ENCODE measurements around the gene FGF14. TPM values are rescaled to one million over a fixed set of nuclear protein-coding genes. Genes with fewer than 3 reads are reported as not detected.

FGF14 gene
- total RNA-seq, 3 donors from 2014 or later, result under 0.01 to 0.29 (median under 0.01) TPM

- TF ChIP-seq CTCF (IDR thresholded peaks at IDR 0.05) (no peak), POLR2AphosphoS5 (IDR thresholded peaks at IDR 0.05) (no peak), POLR2A (IDR thresholded peaks at IDR 0.05) (no peak)
- intact Hi-C loops (cut with DNase I; ENCODE audit: low total_unique reads), result no loop called here
Observed at GRCh38 chr13:102374233-102374632, 27.6 kb downstream of the FGF14 start.

GRCh38 chr13:102373221-102373620 lies 28.6 kb downstream of the FGF14 start:
- H3K27me3 ChIP-seq, result no peaks in the 10 kb centered on the region
- no peaks in the 10 kb centered on the region for H3K9me3 ChIP-seq
- H3K27ac ChIP-seq, result no peak overlapping the region

More at GRCh38 chr13:102374233-102374632, 27.6 kb downstream of the FGF14 start:
- H3K4me3 ChIP-seq, result no peak overlapping the region
- H3K27me3 ChIP-seq, result no peaks in the 10 kb centered on the region
- no peaks in the 10 kb centered on the region for H3K9me3 ChIP-seq
- H3K27ac ChIP-seq, result no peak overlapping the region
- no peaks in the 10 kb centered on the region for H3K4me1 ChIP-seq
- no peaks in the 10 kb centered on the region for H3K36me3 ChIP-seq
- no peak for DNase-seq (ENCODE audit: low spot score in 2 of 2)

GRCh38 chr13:102369302-102369701 lies 32.5 kb downstream of the FGF14 start:
- no peak for TF ChIP-seq POLR2AphosphoS5 (IDR thresholded peaks at IDR 0.05)
- no peak for TF ChIP-seq POLR2A (IDR thresholded peaks at IDR 0.05)
- TF ChIP-seq CTCF (IDR thresholded peaks at IDR 0.05), result no peak
- no peak overlapping the region for H3K27ac ChIP-seq
- intact Hi-C loops (cut with DNase I; ENCODE audit: low total_unique reads), result no loop called here

More at GRCh38 chr13:102373221-102373620, 28.6 kb downstream of the FGF14 start:
- TF ChIP-seq CTCF (IDR thresholded peaks at IDR 0.05) (no peak), POLR2AphosphoS5 (IDR thresholded peaks at IDR 0.05) (no peak), POLR2A (IDR thresholded peaks at IDR 0.05) (no peak)
- Histone ChIP-seq H3K4me1 (no peaks in the 10 kb centered on the region), H3K4me3 (no peak overlapping the region), H3K36me3 (no peaks in the 10 kb centered on the region)
- DNase-seq (ENCODE audit: low spot score in 2 of 2), result no peak
- intact Hi-C loops (cut with DNase I; ENCODE audit: low total_unique reads), result no loop called here

GRCh38 chr13:102367836-102368235 lies 34.0 kb downstream of the FGF14 start:
- Histone ChIP-seq H3K27me3 (no peaks in the 10 kb centered on the region), H3K36me3 (no peaks in the 10 kb centered on the region), H3K4me1 (no peaks in the 10 kb centered on the region), H3K9me3 (no peaks in the 10 kb centered on the region), H3K27ac (no peak overlapping the region), H3K4me3 (no peak overlapping the region)
- intact Hi-C loops (cut with DNase I; ENCODE audit: low total_unique reads), result no loop called here
- DNase-seq (ENCODE audit: low spot score in 2 of 2), result no peak
- no peak for TF ChIP-seq POLR2AphosphoS5 (IDR thresholded peaks at IDR 0.05)
- no peak for TF ChIP-seq POLR2A (IDR thresholded peaks at IDR 0.05)
- TF ChIP-seq CTCF (IDR thresholded peaks at IDR 0.05), result no peak

More at GRCh38 chr13:102369302-102369701, 32.5 kb downstream of the FGF14 start:
- Histone ChIP-seq H3K4me3 (no peak overlapping the region), H3K27me3 (no peaks in the 10 kb centered on the region), H3K36me3 (no peaks in the 10 kb centered on the region), H3K9me3 (no peaks in the 10 kb centered on the region), H3K4me1 (no peaks in the 10 kb centered on the region)
- DNase-seq (ENCODE audit: low spot score in 2 of 2), result no peak

- DNase-seq (ENCODE audit: low spot score in 2 of 2), result no peak
- H3K4me3 ChIP-seq, result no peak overlapping the region
- H3K36me3 ChIP-seq, result no peaks in the 10 kb centered on the region
- H3K27ac ChIP-seq, result no peak overlapping the region
- intact Hi-C loops (cut with DNase I; ENCODE audit: low total_unique reads), result no loop called here
- H3K27me3 ChIP-seq, result no peaks in the 10 kb centered on the region
- H3K9me3 ChIP-seq, result no peaks in the 10 kb centered on the region
- H3K4me1 ChIP-seq, result no peaks in the 10 kb centered on the region
- TF ChIP-seq CTCF (IDR thresholded peaks at IDR 0.05) (no peak), POLR2A (IDR thresholded peaks at IDR 0.05) (no peak), POLR2AphosphoS5 (IDR thresholded peaks at IDR 0.05) (no peak)
Observed at GRCh38 chr13:102361113-102361512, 40.7 kb downstream of the FGF14 start.
